Gastrocnemius medialis (tissue), 4 donors: ENCODE results near the gene SGPP2. TPM values are rescaled to one million over a fixed set of nuclear protein-coding genes. Genes with fewer than 3 reads are reported as not detected.

ENCODE experiments used
- ATAC-seq, 2 donors: fragments of 150-250 bp; one replicate each; pipeline ENCODE4 v1.9.1; 2016
- DNase-seq, 2 donors: peaks; one replicate each; pipeline ENCODE4 v3.0.0-alpha.2; 2019
- H3K27ac ChIP-seq, 4 donors: fragments of 200-600 bp; sonication (generic); 1 replicate in 1 of 4; 2 replicates in 3 of 4; pipeline ENCODE4 v1.5.1; 2016 to 2018; ENCODE audit warnings: mild to moderate bottlenecking in 2 of 4, moderate library complexity in 1 of 4
- H3K27me3 ChIP-seq, 3 donors: fragments of 200-600 bp; sonication (generic) in 2 of 3; 1 replicate in 1 of 3; 2 replicates in 2 of 3; pipeline versions ENCODE4 v1.5.1 to v1.6.0; 2016 to 2019; ENCODE audit warnings: mild to moderate bottlenecking in 1 of 3, moderate library complexity in 1 of 3
- H3K36me3 ChIP-seq, 2 donors: fragments of 200-600 bp; sonication (generic) in 1 of 2; one replicate each; pipeline ENCODE4 v1.5.1; 2017 to 2018
- H3K4me1 ChIP-seq, 2 donors: fragments of 200-600 bp; sonication (generic) in 1 of 2; one replicate each; pipeline ENCODE4 v1.5.1; 2016 to 2017; ENCODE audit warnings: mild to moderate bottlenecking in 2 of 2
- H3K4me3 ChIP-seq, 4 donors: fragments of 200-600 bp; sonication (generic) in 3 of 4; 1 replicate in 1 of 4; 2 replicates in 3 of 4; pipeline ENCODE4 v1.5.1; 2016 to 2019; ENCODE audit warnings: mild to moderate bottlenecking in 2 of 4
- H3K9me3 ChIP-seq, 3 donors: fragments of 200-600 bp; sonication (generic) in 2 of 3; 1 replicate in 1 of 3; 2 replicates in 2 of 3; pipeline ENCODE4 v1.5.1; 2016 to 2019
- POLR2A ChIP-seq, 2 donors: fragments of 450-650 bp; IDR thresholded peaks; one replicate each; pipeline ENCODE4 v1.6.1; 2017; ENCODE audit warnings: antibody characterized with exemption in 2 of 2, mild to moderate bottlenecking in 2 of 2, moderate library complexity in 2 of 2
- in situ Hi-C, 4 donors: fragments of 200-750 bp; cut with MboI; loops; one replicate each; pipeline versions ENCODE4 v1.15.0 to v1.8.0; 2017; ENCODE audit warnings: low sequenced_read_pairs in 4 of 4
- intact Hi-C: fragments of 100-400 bp; cut with DNase I; formaldehyde crosslinking; loops from one replicate; pipeline ENCODE4 v1.15.1; 2023; ENCODE audit warnings: low total_unique reads
- total RNA-seq, 4 donors: library from RNA; depleted of rRNA; stranded (reverse); fragments of >200 nt; gene quantifications; one replicate each; pipeline versions ENCODE4 v1.1.0 to v1.2.3, GENCODE V29; 2016
- TF ChIP-seq, protein P1 (sequence below), 5 experiments: fragments of 450-650 bp in 3 of 5; fragments of 200-600 bp in 2 of 5; sonication (generic) in 2 of 5; IDR thresholded peaks in 4 of 5; conservative IDR thresholded peaks in 1 of 5; 1 replicate in 4 of 5; 2 replicates in 1 of 5; pipeline ENCODE4 v1.5.1; 2016 to 2019; ENCODE audit warnings: antibody characterized with exemption in 5 of 5, mild to moderate bottlenecking in 3 of 5, moderate library complexity in 3 of 5

SGPP2 gene
- total RNA-seq, 4 donors from 2014 or later, result 0.17 to 0.59 (median 0.31) TPM; not detected in 1

DNA sequence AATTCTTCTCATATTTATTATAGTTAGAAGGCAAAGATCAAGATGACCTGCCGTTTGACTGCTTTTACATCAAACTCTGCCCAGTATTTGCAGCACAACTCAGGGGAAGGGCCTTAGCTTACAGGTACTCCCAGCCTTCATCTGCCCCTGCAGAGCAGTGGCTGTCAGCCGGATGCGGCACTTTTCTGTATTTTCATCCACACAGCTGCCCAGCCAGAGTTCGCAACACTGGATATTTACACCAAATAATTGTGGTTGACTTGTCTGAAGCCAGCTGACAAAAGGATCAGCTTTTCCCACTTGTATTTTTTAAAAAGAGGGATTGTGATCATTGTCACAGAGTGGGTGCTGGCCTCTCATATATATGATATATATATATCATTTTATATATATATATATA is 136.8 kb downstream of the SGPP2 start:
- DNase-seq (no peak), ATAC-seq (no peak)
- intact Hi-C loops (loop anchor here (1.0 kb wide), 1 partner anchor 243 kb away; no protein-coding TSS in a partner anchor), in situ Hi-C loops (loop anchor here (10.0 to 25.0 kb wide), 3 partner anchors 246 to 499 kb away; a partner anchor contains a TSS)
- Histone ChIP-seq H3K9me3 (no peaks in the 10 kb centered on the region), H3K36me3 (no peaks in the 10 kb centered on the region), H3K27ac (no peak overlapping the region), H3K27me3 (peaks cover 0 to 7% (median 0%) of the 10 kb centered on the region in 3 donors), H3K4me3 (no peak overlapping the region), H3K4me1 (no peaks in the 10 kb centered on the region)
- TF ChIP-seq POLR2A (IDR thresholded peaks at IDR 0.05), result no peak
- TF ChIP-seq, protein P1, sequence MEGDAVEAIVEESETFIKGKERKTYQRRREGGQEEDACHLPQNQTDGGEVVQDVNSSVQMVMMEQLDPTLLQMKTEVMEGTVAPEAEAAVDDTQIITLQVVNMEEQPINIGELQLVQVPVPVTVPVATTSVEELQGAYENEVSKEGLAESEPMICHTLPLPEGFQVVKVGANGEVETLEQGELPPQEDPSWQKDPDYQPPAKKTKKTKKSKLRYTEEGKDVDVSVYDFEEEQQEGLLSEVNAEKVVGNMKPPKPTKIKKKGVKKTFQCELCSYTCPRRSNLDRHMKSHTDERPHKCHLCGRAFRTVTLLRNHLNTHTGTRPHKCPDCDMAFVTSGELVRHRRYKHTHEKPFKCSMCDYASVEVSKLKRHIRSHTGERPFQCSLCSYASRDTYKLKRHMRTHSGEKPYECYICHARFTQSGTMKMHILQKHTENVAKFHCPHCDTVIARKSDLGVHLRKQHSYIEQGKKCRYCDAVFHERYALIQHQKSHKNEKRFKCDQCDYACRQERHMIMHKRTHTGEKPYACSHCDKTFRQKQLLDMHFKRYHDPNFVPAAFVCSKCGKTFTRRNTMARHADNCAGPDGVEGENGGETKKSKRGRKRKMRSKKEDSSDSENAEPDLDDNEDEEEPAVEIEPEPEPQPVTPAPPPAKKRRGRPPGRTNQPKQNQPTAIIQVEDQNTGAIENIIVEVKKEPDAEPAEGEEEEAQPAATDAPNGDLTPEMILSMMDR (IDR thresholded peaks at IDR 0.05 in 4 of 5, conservative IDR thresholded peaks at IDR 0.05 in 1 of 5), result no peak

DNA sequence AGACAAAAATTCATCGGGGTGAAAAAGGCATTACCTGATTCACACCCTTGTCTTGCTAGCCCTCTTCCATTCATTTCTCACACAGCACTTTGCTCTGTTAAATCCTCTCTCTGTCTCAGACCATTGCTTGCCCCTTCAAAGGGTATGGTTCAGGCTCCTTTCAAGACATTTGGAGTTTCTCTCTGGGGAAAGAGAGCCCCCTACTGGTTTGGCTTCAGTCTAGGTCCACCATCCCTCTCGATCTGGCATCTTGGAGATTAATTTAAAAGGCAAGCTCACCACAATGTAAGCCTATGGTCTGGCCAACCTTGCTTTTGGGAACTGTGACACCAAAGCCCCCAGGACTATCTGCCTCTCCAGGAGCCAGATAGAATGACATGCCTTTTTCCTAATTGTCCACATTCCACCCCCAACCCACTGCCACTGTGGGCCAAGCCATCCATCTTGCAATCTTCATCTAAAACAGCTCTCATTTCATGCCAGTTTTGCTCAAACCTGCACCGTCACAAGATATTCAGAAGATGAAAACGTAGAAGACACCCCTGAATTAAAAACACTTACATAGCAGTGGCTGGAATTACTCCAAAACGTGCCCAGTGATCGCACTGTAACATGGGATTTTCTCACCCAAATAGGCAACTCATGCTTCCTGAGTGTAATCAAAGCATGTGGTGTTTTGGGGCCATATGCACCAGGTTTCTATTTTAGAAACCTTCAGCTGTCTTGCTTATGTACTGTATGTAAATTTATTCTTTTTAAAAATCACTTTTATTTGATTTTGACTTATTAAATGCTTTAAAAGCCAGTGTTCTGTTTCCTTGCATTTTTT is 137.7 kb downstream of the SGPP2 start:
- DNase-seq, result no peak
- H3K36me3 ChIP-seq, result no peaks in the 10 kb centered on the region
- no peak overlapping the region for H3K4me3 ChIP-seq
- TF ChIP-seq, protein P1 (IDR thresholded peaks at IDR 0.05 in 4 of 5, conservative IDR thresholded peaks at IDR 0.05 in 1 of 5), result peak in 4 of 5 experiments; percentile 22 to 60 (median 45)
- TF ChIP-seq POLR2A (IDR thresholded peaks at IDR 0.05), result no peak
- peak in 1 of 2 donors; percentile 50 for ATAC-seq
- H3K9me3 ChIP-seq, result no peaks in the 10 kb centered on the region
- no peaks in the 10 kb centered on the region for H3K4me1 ChIP-seq
- H3K27me3 ChIP-seq, result peaks cover 0 to 5% (median 0%) of the 10 kb centered on the region in 3 donors
- intact Hi-C loops, result loop anchor here (1.0 to 2.0 kb wide), 2 partner anchors 244 to 505 kb away; no protein-coding TSS in a partner anchor
- in situ Hi-C loops, result loop anchor here (10.0 to 25.0 kb wide), 3 partner anchors 247 to 500 kb away; a partner anchor contains a TSS
- H3K27ac ChIP-seq, result no peak overlapping the region

DNA sequence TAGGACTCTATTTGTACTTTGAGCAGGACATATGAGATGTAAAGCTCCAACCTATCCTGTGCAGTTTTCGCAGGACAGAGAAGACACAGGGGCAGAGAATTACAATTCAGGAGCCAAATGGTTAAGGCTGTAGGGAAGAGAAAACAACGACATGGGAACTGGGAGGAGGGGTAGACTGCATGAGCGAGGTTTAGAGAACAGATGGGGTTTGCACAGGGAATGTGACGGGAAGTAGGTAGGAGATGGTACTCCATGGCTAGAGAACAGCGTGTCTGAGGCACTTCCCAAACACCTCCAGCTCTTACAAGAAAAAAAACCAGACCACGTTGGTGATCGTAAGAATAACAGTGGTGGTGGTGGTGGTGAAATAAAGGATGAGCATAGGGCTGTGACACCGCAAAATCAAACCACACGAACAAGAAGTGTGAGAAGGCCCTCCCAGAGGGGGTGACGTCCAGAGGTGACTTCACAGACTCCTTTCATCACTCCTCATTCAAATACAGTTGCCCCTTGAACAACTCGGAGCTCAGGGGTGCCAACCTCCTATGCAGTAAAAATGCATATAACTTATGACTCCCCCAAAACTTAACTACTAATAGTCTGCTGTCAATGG is 138.9 kb downstream of the SGPP2 start:
- H3K4me1 ChIP-seq, result peaks cover 0 to 2% of the 10 kb centered on the region in 2 donors
- TF ChIP-seq, protein P1 (IDR thresholded peaks at IDR 0.05 in 4 of 5, conservative IDR thresholded peaks at IDR 0.05 in 1 of 5), result no peak
- no peak for TF ChIP-seq POLR2A (IDR thresholded peaks at IDR 0.05)
- no peaks in the 10 kb centered on the region for H3K36me3 ChIP-seq
- no peak overlapping the region for H3K27ac ChIP-seq
- H3K27me3 ChIP-seq, result no peaks in the 10 kb centered on the region
- ATAC-seq, result no peak
- no peaks in the 10 kb centered on the region for H3K9me3 ChIP-seq
- H3K4me3 ChIP-seq, result no peak overlapping the region
- no peak for DNase-seq
- in situ Hi-C loops, result loop anchor here (10.0 to 25.0 kb wide), 3 partner anchors 248 to 501 kb away; a partner anchor contains a TSS
- intact Hi-C loops, result loop anchor here (2.0 kb wide), 1 partner anchor 506 kb away; no protein-coding TSS in a partner anchor

DNA sequence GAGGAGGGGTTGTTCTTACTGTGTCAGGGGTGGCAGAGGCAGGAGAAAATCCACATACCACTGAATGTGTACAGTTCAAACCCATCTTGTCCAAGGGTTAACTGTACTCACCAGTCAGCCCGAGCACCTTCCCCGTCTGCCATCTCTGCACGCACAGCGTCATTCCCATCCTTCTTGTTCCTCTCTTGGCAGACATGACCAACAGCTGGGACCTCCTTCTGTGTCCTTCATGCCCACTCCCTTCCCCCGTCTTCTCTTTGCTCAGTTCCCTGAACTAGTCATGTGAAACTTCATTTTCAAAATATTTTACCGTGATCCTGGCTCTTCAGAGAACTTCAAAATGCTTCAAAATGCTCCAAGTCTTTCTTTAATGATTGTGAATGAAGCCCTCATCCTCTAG is 139.6 kb downstream of the SGPP2 start:
- H3K9me3 ChIP-seq, result no peaks in the 10 kb centered on the region
- no peak for TF ChIP-seq POLR2A (IDR thresholded peaks at IDR 0.05)
- TF ChIP-seq, protein P1 (IDR thresholded peaks at IDR 0.05 in 4 of 5, conservative IDR thresholded peaks at IDR 0.05 in 1 of 5), result no peak

More for the DNA sequence above, 139.6 kb downstream of the SGPP2 start:
- Histone ChIP-seq H3K27ac (no peak overlapping the region), H3K4me3 (no peak overlapping the region), H3K36me3 (no peaks in the 10 kb centered on the region), H3K27me3 (no peaks in the 10 kb centered on the region), H3K4me1 (peaks cover 4 to 8% of the 10 kb centered on the region in 2 donors)
- no peak for DNase-seq
- ATAC-seq, result no peak
- in situ Hi-C loops, result loop anchor here (10.0 to 25.0 kb wide), 3 partner anchors 249 to 502 kb away; a partner anchor contains a TSS
- intact Hi-C loops, result loop anchor here (2.0 kb wide), 1 partner anchor 507 kb away; no protein-coding TSS in a partner anchor
